COR-L47 (cell line): ENCODE results near the gene HNRNPM.

ENCODE experiments used
- DNase-seq: peaks from one replicate; lab custom pipeline; 2025; lab: John Stamatoyannopoulos, UW

The HNRNPM gene

GRCh38 chr19:8485561-8486371 lies 41.0 kb downstream of the HNRNPM start:
- DNase-seq: no peak

GRCh38 chr19:8486661-8487136 lies 41.9 kb downstream of the HNRNPM start:
- no peak for DNase-seq

- no peak for DNase-seq
Observed at GRCh38 chr19:8487137-8487851, 42.5 kb downstream of the HNRNPM start.

- no peak for DNase-seq
Observed at GRCh38 chr19:8488365-8488764, 43.6 kb downstream of the HNRNPM start.

GRCh38 chr19:8489561-8490394 lies 45.0 kb downstream of the HNRNPM start:
- no peak for DNase-seq

- DNase-seq: no peak
Observed at GRCh38 chr19:8490395-8490760, 45.6 kb downstream of the HNRNPM start.

GRCh38 chr19:8490873-8491272 lies 46.1 kb downstream of the HNRNPM start:
- DNase-seq: no peak

- no peak for DNase-seq
Observed at GRCh38 chr19:8491574-8491973, 46.8 kb downstream of the HNRNPM start.

- no peak for DNase-seq
Observed at GRCh38 chr19:8494158-8494557, 49.4 kb downstream of the HNRNPM start.

- no peak for DNase-seq
Observed at GRCh38 chr19:8498295-8498694, 53.5 kb downstream of the HNRNPM start.

- DNase-seq: no peak
Observed at GRCh38 chr19:8499048-8499833, 54.5 kb downstream of the HNRNPM start.

GRCh38 chr19:8500158-8500557 lies 55.4 kb downstream of the HNRNPM start:
- DNase-seq: no peak

- no peak for DNase-seq
Observed at GRCh38 chr19:8501516-8501915, 56.7 kb downstream of the HNRNPM start.

- no peak for DNase-seq
Observed at GRCh38 chr19:8501981-8502380, 57.2 kb downstream of the HNRNPM start.

GRCh38 chr19:8503510-8503909 lies 58.7 kb downstream of the HNRNPM start:
- DNase-seq: no peak

- no peak for DNase-seq
Observed at GRCh38 chr19:8504171-8504570, 59.4 kb downstream of the HNRNPM start.

GRCh38 chr19:8504919-8505318 lies 60.1 kb downstream of the HNRNPM start:
- DNase-seq: no peak

GRCh38 chr19:8505680-8506401 lies 61.1 kb downstream of the HNRNPM start:
- DNase-seq: peak; percentile 63

- no peak for DNase-seq
Observed at GRCh38 chr19:8506402-8506957, 61.7 kb downstream of the HNRNPM start.

GRCh38 chr19:8510589-8511115 lies 65.9 kb downstream of the HNRNPM start:
- no peak for DNase-seq
